Lung (tissue), 12 donors: Measurements from ENCODE around the gene STT3B. TPM values are rescaled to one million over a fixed set of nuclear protein-coding genes. Genes with fewer than 3 reads are reported as not detected.

Experiments used
- ATAC-seq: fragments of 200-7000 bp; cut with Tn5 transposase; one replicate; pipeline ENCODE4 v1.9.1; 2020; ENCODE audit warnings: moderate number of reproducible peaks; ENCODE audit not compliant: insufficient read depth, low FRiP score
- DNase-seq, 3 donors: peaks; one replicate each; pipeline ENCODE4 v3.0.0-alpha.2; 2013 to 2017
- H3K27ac ChIP-seq, 2 donors: one replicate each; pipeline ENCODE4 v1.5.1; 2013; ENCODE audit warnings: mild to moderate bottlenecking in 2 of 2, moderate library complexity in 2 of 2, control low read depth in 1 of 2, inconsistent platforms in 1 of 2, low read depth in 1 of 2, low read length in 1 of 2
- H3K27me3 ChIP-seq, 3 donors: one replicate each; pipeline ENCODE4 v1.5.1; 2013; ENCODE audit warnings: low read length in 2 of 3; ENCODE audit not compliant: control insufficient read depth in 3 of 3, insufficient read depth in 3 of 3
- H3K36me3 ChIP-seq, 4 donors: one replicate each; pipeline ENCODE4 v1.5.1; 2013; ENCODE audit warnings: low read length in 4 of 4, mild to moderate bottlenecking in 1 of 4, moderate library complexity in 1 of 4; ENCODE audit not compliant: control insufficient read depth in 4 of 4, insufficient read depth in 4 of 4
- H3K4me1 ChIP-seq, 5 donors: one replicate each; pipeline ENCODE4 v1.5.1; 2013; ENCODE audit warnings: low read length in 5 of 5, mild to moderate bottlenecking in 2 of 5, moderate library complexity in 1 of 5; ENCODE audit not compliant: control insufficient read depth in 5 of 5, insufficient read depth in 5 of 5
- H3K4me3 ChIP-seq: one replicate; pipeline ENCODE4 v1.5.1; 2013; ENCODE audit warnings: mild to moderate bottlenecking, control low read depth, moderate library complexity
- H3K9ac ChIP-seq, 2 donors: one replicate each; pipeline ENCODE4 v1.5.1; 2013; ENCODE audit warnings: low read length in 2 of 2, control low read depth in 1 of 2; ENCODE audit not compliant: insufficient read depth in 1 of 2
- H3K9me3 ChIP-seq, 4 donors: one replicate each; pipeline ENCODE4 v1.5.1; 2013; ENCODE audit warnings: low read length in 3 of 4, mild to moderate bottlenecking in 1 of 4, moderate library complexity in 1 of 4; ENCODE audit not compliant: control insufficient read depth in 4 of 4, insufficient read depth in 3 of 4
- CTCF ChIP-seq: IDR thresholded peaks from 2 replicates; pipeline ENCODE4 v1.5.1; 2012; ENCODE audit warnings: mild to moderate bottlenecking; ENCODE audit errors: control extremely low read depth, extremely low read depth
- WGBS, 2 donors: extraction: QIAGEN DNeasy Blood & Tissue Kit; methylation state at CpG; one replicate each; pipeline ENCODE4 v1.1.7; 2013; 5-methylcytosine and 5-hydroxymethylcytosine counted together
- polyA plus RNA-seq, 2 donors: library from polyadenylated mRNA; stranded (reverse); fragments of 200-250 nt; gene quantifications; one replicate each; pipeline ENCODE4 v1.2.1, GENCODE V29; 2013
- total RNA-seq, 2 donors: library from RNA; depleted of rRNA in 1 of 2; stranded (reverse); fragments of >200 nt in 1 of 2; gene quantifications; one replicate each; pipeline ENCODE4 v1.2.1, GENCODE V29; 2014 to 2021
- donor health status: control.
- donor health status: control.
- donor health status: Bipolar disorder and iron deficiency.
- donor health status: healthy.
- donor health status: DM: yes; HTN: yes; CAD: no.

Gene STT3B
- total and polyA plus RNA-seq, 4 donors = 39.3 to 217 (median 85.5) TPM

DNA sequence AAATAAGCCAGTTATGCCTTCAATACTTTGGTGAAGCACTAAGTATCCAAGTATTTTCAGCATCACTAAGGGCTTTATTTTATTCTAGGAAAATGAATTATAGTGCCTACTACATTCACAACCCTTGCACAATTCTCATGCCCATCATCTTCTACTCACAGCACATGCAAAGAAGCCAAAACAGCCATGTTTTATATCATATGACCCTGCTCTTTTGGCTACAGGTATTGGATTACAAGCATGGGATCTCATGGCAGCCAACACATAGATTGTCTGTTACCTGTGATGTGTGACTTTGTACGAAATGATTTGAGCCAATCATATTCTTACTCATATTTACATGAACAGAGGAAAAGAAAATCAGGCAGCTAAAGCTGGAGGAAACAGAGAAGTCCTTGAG lies 38.6 kb downstream of the STT3B start:
- TF ChIP-seq CTCF = no peak
- DNase-seq (no peak), ATAC-seq (no peak)
- H3K36me3 ChIP-seq = no peaks in the 10 kb centered on the region
- no peak overlapping the region for H3K9ac ChIP-seq
- WGBS, 2 donors = 98 to 100% methylated on average over 1 of the region's 1 CpG
- H3K27me3 ChIP-seq = no peaks in the 10 kb centered on the region
- no peak overlapping the region for H3K4me3 ChIP-seq
- H3K27ac ChIP-seq = no peak overlapping the region
- no peaks in the 10 kb centered on the region for H3K9me3 ChIP-seq
- H3K4me1 ChIP-seq = peaks cover 0 to 23% (median 0%) of the 10 kb centered on the region in 5 donors

DNA sequence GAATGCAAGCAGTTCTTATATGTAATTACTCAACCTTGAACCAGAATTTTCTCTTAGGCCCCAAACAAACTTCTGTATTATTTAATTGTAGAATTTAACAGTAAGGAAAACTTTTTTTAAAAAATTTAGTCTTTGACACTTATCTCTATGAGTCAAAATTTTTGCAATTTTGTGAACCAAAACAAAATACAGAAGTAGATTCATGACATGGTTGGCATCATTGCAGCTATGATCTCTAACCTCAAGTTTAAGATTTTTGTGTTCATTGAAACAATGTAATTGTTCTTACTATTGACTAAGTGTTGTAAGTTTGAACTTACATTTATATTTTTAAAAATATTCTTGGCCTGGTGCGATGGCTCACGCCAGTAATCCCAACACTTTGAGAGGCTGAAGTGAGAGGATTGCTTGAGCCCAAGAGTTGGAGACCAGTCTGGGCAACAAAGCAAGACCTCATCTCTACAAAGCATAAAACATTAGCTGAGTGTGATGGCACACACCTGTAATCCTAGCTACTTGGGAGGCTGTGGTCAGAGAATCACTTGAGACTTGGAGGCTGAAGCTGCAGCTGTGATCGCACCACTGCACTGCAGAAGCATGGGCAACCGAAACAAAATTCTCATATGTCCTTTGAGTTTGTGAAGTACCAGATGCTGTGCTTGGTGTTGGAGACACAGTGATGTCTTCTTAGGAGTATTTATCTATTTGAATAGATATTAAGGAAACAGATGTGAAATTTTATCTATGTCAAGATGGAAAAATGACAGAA lies 39.7 kb downstream of the STT3B start:
- Histone ChIP-seq H3K27me3 (no peaks in the 10 kb centered on the region), H3K9me3 (no peaks in the 10 kb centered on the region), H3K9ac (no peak overlapping the region), H3K36me3 (no peaks in the 10 kb centered on the region), H3K4me3 (no peak overlapping the region), H3K4me1 (peaks cover 0 to 16% (median 0%) of the 10 kb centered on the region in 5 donors), H3K27ac (no peak overlapping the region)
- WGBS, 2 donors = 95 to 97% methylated on average over 4 of the region's 4 CpGs
- DNase-seq (no peak), ATAC-seq (no peak)
- no peak for TF ChIP-seq CTCF

DNA sequence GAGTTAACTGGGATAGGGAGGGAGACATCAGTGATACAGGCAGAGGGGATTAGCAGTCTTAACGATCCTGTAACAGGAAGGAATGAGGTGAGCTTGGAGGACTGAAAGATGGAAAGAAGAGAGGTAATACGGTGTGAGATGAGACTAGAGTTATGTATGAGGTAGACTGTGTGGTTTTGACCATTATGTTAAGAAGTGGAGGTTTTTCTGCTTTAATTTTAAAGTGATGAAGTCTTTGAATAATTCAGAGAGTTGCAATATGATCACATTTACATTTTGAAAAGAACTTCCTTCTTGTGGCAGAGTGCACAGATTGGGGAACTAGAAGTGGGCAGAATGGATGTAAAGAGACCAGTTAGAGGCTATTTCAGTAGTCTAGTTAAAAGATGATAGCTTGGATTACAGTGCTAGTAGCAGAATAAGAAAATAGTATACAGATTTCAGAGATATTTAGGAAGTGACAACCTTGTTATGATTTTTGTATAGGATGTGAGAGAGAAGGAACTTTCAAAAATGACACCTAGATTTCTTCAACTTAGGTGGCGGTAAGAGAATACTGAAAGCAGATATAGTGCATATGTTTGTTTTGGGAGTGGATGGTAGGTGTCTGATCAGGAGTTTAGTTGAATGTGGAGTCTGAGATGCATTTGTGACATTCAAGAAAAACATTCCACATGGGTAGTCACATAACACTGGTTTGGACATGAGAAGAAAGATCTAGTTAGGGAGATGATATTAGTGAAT lies 40.5 kb downstream of the STT3B start:
- Histone ChIP-seq H3K4me3 (no peak overlapping the region), H3K27ac (no peak overlapping the region), H3K9ac (no peak overlapping the region), H3K9me3 (no peaks in the 10 kb centered on the region), H3K36me3 (peaks cover 0 to 2% (median 0%) of the 10 kb centered on the region in 4 donors), H3K27me3 (no peaks in the 10 kb centered on the region), H3K4me1 (peaks cover 0 to 19% (median 0%) of the 10 kb centered on the region in 5 donors)
- TF ChIP-seq CTCF = no peak
- DNase-seq (no peak), ATAC-seq (no peak)
- WGBS, 2 donors = 56 to 57% methylated on average over 3 of the region's 3 CpGs
